Measurements from ENCODE around the gene ERC2.

GRCh38 chr3:55802816-55803215 lies 665.5 kb downstream of the ERC2 start:
- TF ChIP-seq CTCF (IDR thresholded peaks at IDR 0.05) = no peak
- TF ChIP-seq POLR2AphosphoS5 (IDR thresholded peaks at IDR 0.05) = no peak
- no peak for TF ChIP-seq POLR2A (IDR thresholded peaks at IDR 0.05)

All from upper lobe of left lung (tissue), 4 donors.